GM12865 (cell line): ENCODE results near the gene COX6A2.
A peak's percentile ranks its signal among the peaks of the same experiment; 100 is the strongest.

Experiments
- DNase-seq: peaks from one replicate; pipeline ENCODE4 v3.0.0; 2010; ENCODE audit warnings: low read depth
- H3K4me3 ChIP-seq: 2 replicates; pipeline ENCODE4 v1.5.1; 2011; ENCODE audit warnings: mild to moderate bottlenecking, low read depth, low read length, control low read depth
- TF ChIP-seq, protein P1 (sequence below): IDR thresholded peaks from 2 replicates; pipeline ENCODE4 v1.5.1; 2011; ENCODE audit warnings: low read length, control low read depth, low read depth, inconsistent platforms; ENCODE audit not compliant: insufficient read depth; ENCODE audit errors: missing control alignments

Gene COX6A2

DNA sequence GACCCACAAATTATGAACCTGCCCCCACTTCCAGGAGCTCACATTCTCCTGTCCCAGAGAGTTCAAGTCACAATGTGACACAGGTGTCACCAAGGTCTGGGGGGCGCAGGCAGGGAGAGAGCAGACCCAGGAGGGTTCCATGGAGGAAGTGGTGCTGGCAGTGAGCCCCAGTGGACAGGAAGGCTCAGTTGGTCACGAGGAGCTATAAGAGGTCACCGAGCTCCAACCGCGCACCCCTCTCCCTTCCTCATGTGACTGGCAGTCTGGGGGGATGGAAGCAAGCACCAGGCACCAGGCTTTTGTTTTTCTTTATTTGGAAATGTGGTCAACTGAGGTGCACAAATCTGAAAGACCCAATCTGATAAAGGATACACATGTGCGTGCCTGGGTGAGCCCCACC lies 32.5 kb downstream of the COX6A2 start:
- H3K4me3 ChIP-seq, result no peak overlapping the region
- no peak for DNase-seq
- TF ChIP-seq, protein P1, sequence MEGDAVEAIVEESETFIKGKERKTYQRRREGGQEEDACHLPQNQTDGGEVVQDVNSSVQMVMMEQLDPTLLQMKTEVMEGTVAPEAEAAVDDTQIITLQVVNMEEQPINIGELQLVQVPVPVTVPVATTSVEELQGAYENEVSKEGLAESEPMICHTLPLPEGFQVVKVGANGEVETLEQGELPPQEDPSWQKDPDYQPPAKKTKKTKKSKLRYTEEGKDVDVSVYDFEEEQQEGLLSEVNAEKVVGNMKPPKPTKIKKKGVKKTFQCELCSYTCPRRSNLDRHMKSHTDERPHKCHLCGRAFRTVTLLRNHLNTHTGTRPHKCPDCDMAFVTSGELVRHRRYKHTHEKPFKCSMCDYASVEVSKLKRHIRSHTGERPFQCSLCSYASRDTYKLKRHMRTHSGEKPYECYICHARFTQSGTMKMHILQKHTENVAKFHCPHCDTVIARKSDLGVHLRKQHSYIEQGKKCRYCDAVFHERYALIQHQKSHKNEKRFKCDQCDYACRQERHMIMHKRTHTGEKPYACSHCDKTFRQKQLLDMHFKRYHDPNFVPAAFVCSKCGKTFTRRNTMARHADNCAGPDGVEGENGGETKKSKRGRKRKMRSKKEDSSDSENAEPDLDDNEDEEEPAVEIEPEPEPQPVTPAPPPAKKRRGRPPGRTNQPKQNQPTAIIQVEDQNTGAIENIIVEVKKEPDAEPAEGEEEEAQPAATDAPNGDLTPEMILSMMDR, result no peak

DNA sequence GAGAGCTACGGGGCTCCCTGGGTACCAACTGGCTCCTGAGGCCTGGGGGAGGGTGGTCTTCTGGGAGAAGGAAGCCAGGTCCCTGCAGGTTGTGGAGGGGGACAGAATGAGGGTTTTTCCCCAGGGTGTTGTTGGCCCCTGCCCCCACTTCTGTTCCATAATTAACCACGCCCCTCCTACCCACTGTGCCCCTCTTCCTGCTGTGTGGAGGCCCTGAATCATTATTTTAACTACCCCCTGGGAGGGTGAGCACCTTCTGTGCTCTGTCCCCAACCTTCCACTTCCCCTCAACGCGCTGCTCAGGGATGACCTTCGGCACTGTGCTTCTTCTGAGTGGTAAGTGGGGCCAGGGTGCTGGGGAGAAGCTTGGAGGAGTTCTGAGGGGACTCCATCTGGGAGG lies 35.1 kb downstream of the COX6A2 start, which contains the start of gene ITGAD:
TSS of gene ITGAD (plus strand) at position 280 of the 400 bp plus-strand sequence. CDS start at position 306, 26 bp downstream.
- DNase-seq, result no peak
- TF ChIP-seq, protein P1, result no peak
- H3K4me3 ChIP-seq, result no peak within 1 kb of the TSS

DNA sequence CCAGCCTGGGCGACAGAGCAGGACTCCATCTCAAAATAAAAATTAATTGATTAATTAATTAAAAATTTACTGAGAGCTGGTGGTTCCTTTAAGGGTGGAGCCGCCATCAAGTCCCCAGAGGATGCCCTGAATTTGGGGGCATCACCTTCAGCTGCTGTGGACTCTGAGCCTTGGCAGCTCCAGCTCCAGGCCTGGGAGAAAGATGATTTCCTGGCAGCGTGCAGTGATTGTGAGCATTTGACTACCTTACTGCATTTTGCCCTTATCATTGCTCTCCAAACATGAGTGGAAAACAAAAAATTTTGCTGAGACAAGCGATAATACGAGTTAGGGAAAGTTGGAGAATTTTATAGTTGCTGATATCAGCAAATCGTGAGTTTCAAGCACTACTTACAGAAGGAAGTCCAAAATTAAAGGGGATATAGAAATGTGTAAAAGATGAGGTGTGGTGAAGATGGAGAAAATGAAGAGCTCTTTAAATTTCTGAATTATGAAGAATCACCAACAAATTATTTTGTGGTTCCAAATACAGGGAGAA lies 37.6 kb downstream of the COX6A2 start:
- TF ChIP-seq, protein P1, result no peak
- DNase-seq, result no peak
- no peak overlapping the region for H3K4me3 ChIP-seq

DNA sequence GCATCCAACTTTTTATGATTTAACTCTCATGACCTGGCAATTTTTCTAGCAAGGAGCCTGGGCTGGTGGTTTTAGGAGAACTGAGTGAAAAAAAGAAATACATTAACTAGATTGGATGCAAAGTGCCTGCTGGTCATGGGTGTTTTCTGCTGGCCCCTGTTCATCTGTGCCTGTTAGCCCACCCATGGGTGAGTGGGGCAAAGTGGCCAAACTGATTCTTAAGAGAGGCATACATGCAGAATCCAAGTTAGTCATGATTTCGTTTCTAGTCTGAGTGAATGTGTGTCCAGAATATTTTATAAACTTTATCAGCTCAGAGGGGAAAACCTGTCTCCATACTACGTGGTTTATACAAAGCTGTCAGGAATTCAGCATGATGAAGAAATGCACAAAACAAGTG lies 39.6 kb downstream of the COX6A2 start:
- no peak overlapping the region for H3K4me3 ChIP-seq
- TF ChIP-seq, protein P1, result no peak
- no peak for DNase-seq

DNA sequence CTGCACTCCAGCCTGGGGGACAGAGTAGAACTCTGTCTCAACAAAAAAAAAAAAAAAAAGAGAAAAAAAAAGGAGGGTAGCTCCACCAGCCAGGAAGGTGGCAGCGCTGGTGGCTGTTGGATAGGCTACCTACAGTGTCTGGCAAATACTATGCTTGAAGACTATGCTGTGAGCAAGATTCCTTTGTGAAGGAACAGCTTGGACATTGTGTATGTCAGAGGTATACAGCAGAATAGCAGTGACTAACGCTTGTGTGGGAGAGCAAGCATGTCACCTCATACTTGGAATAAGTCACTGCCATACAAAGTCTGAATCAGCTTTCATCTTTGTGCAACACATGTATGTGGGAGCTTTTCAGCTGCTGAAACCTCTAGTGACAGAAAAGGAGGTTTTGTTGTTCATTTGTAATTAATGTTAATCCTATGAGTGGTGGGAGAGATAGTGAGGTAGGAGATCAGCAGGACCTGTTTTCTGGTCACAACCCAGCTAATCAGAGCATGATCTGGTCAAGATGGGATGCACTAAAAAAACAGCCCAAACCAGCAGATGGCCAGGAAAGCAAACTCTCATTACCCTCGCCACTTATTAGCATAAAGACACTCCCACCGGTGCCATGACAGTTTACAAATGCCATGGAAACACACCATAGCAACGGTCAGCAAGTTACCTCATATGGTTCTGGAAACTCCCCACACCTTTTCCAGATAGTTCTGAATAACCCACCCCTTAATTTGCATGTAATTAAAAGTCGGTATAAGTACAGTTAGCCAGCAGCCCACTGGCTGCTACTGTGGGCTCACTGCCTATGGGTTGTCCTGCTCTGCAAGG lies 41.8 kb downstream of the COX6A2 start:
- no peak overlapping the region for H3K4me3 ChIP-seq
- TF ChIP-seq, protein P1, result no peak
- peak; percentile 58 for DNase-seq

DNA sequence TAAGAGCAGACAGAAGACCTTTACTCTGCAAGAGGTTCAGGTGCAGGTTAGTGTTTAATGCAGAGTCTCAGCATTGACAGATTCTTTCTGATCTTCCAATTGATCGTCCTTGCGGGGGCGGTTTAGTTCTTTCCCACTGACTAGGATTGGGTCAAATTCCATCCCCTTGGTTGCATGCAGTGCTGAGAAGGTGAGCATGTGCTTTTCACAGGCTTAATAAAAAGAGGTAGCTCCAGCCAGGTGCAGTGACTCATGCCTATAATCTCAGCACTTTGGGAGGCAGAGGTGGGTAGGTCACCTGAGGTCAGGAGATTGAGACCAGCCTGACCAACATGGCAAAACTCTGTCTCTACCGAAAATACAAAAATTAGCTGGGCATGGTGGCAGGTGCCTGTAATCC lies 42.5 kb downstream of the COX6A2 start:
- DNase-seq, result no peak
- TF ChIP-seq, protein P1, result no peak
- no peak overlapping the region for H3K4me3 ChIP-seq
